Kidney (tissue), 14 donors: Measurements from ENCODE around the gene LSM14A. TPM values are rescaled to one million over a fixed set of nuclear protein-coding genes. Genes with fewer than 3 reads are reported as not detected.

Source experiments
- DNase-seq, 5 donors: peaks; one replicate each; pipeline ENCODE4 v3.0.0-alpha.2; 2013 to 2020
- FAIRE-seq: peaks from 2 replicates; lab custom pipeline; 2012; peaks lifted over from hg19 to GRCh38; lab: Jason Lieb, UNC
- H3K27ac ChIP-seq, 2 donors: one replicate each; pipeline ENCODE4 v1.7.0; 2013; ENCODE audit warnings: low read depth in 2 of 2, low read length in 2 of 2, inconsistent platforms in 1 of 2
- H3K27me3 ChIP-seq: one replicate; pipeline ENCODE4 v1.7.1; 2013; ENCODE audit warnings: low read length, inconsistent platforms; ENCODE audit not compliant: control insufficient read depth, insufficient read depth
- H3K36me3 ChIP-seq, 3 donors: one replicate each; pipeline versions ENCODE4 v1.7.0 to v1.7.1; 2013; ENCODE audit warnings: low read length in 3 of 3, control low read depth in 1 of 3, inconsistent platforms in 1 of 3; ENCODE audit not compliant: insufficient read depth in 3 of 3, control insufficient read depth in 2 of 3
- H3K4me1 ChIP-seq, 3 donors: one replicate each; pipeline versions ENCODE4 v1.7.0 to v1.7.1; 2013; ENCODE audit warnings: low read length in 3 of 3, inconsistent platforms in 1 of 3, low read depth in 1 of 3; ENCODE audit not compliant: control insufficient read depth in 2 of 3, insufficient read depth in 2 of 3
- H3K4me3 ChIP-seq, 3 donors: one replicate each; pipeline versions ENCODE4 v1.7.0 to v1.8.1; 2013; ENCODE audit warnings: low read length in 3 of 3, control low read depth in 1 of 3, inconsistent platforms in 1 of 3
- H3K9ac ChIP-seq, 3 donors: one replicate each; pipeline versions ENCODE4 v1.7.0 to v1.7.1; 2013; ENCODE audit warnings: low read length in 3 of 3, control low read depth in 1 of 3, inconsistent platforms in 1 of 3
- H3K9me3 ChIP-seq, 3 donors: one replicate each; pipeline versions ENCODE4 v1.7.0 to v1.7.1; 2013; ENCODE audit warnings: low read length in 3 of 3, control low read depth in 1 of 3, inconsistent platforms in 1 of 3; ENCODE audit not compliant: control insufficient read depth in 2 of 3, insufficient read depth in 1 of 3
- intact Hi-C: fragments of 100-400 bp; cut with DNase I; formaldehyde crosslinking; loops from one replicate; pipeline ENCODE4 v1.11.1; 2022
- polyA plus RNA-seq: library from polyadenylated mRNA; stranded (reverse); fragments of 350-450 nt; fragmentation: Illumina TruSeq; extraction: RNeasy Lipid Tissue Mini Kit (QIAGEN cat#74804); gene quantifications from one replicate; pipeline ENCODE4 v1.2.3, GENCODE V29; 2014; ENCODE audit warnings: low read depth, low replicate concordance; ENCODE audit not compliant: insufficient read depth
- total RNA-seq: library from RNA; stranded (reverse); fragmentation: NEBNext Ultra II Directional; extraction: Animal tissue kit (Norgen Biotek cat#: 25700); gene quantifications from one replicate; pipeline ENCODE4 v1.2.1, GENCODE V29; 2021
- TF ChIP-seq, protein P1 (sequence below): IDR thresholded peaks from 3 replicates; pipeline ENCODE4 v1.5.1; 2012; ENCODE audit warnings: mild to moderate bottlenecking, moderate library complexity, borderline replicate concordance; ENCODE audit not compliant: insufficient read depth; ENCODE audit errors: extremely low read depth
- donor health status: control.
- donor health status: control.
- donor health status: control.
- donor health status: control.
- donor health status: control.
- donor health status: DM: yes; HTN: yes; CAD: no.
- donor health status: Normal renal cell carcinoma (clear cell type).

Gene LSM14A
- total and polyA plus RNA-seq, 2 donors from 2014 or later = 49.3 to 114 TPM

DNA sequence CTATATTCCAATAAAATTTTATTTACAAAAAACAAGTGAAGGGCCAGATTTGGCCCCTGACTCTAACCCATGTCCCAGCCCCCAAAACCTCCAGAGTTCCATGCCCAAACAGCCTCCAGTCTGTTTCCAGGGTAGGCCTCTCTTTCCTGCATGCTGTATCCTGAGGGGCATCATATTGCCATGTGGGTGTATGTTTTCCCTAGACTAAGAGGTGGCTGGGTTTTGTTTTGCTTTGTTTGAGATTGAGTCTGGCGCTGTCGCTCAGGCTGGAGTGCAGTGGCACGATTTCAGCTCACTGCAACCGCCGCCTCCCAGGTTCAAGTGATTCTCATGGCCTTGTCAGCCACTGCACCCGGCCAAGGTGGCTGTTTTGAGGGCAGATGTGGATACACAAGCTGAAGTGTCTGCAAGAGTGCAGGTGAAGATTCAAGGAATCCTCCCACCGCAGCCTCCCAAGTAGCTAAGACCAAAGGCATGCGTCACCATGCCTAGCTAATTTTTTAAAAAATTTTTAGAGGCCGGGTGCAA is 23.6 kb upstream of the LSM14A start:
- no peak overlapping the region for H3K9ac ChIP-seq
- no peak for FAIRE-seq
- H3K9me3 ChIP-seq = no peaks in the 10 kb centered on the region
- TF ChIP-seq, protein P1, sequence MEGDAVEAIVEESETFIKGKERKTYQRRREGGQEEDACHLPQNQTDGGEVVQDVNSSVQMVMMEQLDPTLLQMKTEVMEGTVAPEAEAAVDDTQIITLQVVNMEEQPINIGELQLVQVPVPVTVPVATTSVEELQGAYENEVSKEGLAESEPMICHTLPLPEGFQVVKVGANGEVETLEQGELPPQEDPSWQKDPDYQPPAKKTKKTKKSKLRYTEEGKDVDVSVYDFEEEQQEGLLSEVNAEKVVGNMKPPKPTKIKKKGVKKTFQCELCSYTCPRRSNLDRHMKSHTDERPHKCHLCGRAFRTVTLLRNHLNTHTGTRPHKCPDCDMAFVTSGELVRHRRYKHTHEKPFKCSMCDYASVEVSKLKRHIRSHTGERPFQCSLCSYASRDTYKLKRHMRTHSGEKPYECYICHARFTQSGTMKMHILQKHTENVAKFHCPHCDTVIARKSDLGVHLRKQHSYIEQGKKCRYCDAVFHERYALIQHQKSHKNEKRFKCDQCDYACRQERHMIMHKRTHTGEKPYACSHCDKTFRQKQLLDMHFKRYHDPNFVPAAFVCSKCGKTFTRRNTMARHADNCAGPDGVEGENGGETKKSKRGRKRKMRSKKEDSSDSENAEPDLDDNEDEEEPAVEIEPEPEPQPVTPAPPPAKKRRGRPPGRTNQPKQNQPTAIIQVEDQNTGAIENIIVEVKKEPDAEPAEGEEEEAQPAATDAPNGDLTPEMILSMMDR = no peak
- no peak overlapping the region for H3K27ac ChIP-seq
- intact Hi-C loops = no loop called here
- H3K27me3 ChIP-seq = no peaks in the 10 kb centered on the region
- DNase-seq = peak in 2 of 5 donors; percentile 13 to 24
- no peaks in the 10 kb centered on the region for H3K4me1 ChIP-seq
- no peaks in the 10 kb centered on the region for H3K36me3 ChIP-seq
- no peak overlapping the region for H3K4me3 ChIP-seq

DNA sequence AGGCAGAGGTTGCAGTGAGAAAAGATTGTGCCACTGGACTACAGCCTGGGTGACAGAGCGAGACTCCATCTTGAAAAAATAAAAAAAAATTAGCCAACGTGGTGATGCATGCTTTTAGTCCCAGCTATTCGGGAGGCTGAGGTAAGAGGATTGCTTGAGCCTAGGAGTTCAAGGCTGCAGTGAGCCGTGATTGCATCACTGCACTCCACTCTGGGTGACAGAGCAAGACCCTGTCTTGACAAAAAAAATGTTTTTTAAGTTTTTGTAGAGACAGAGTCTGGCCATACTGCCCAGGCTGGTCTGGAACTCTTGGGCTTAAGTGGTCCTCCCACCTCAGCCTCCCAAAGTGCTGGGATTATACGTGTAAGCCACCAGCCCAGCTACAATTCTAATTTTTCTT is 22.4 kb upstream of the LSM14A start:
- intact Hi-C loops = no loop called here
- DNase-seq = no peak
- no peaks in the 10 kb centered on the region for H3K9me3 ChIP-seq
- TF ChIP-seq, protein P1 = no peak
- H3K27ac ChIP-seq = no peak overlapping the region
- H3K27me3 ChIP-seq = no peaks in the 10 kb centered on the region
- no peak for FAIRE-seq
- no peak overlapping the region for H3K9ac ChIP-seq
- no peak overlapping the region for H3K4me3 ChIP-seq
- H3K36me3 ChIP-seq = no peaks in the 10 kb centered on the region
- no peaks in the 10 kb centered on the region for H3K4me1 ChIP-seq

DNA sequence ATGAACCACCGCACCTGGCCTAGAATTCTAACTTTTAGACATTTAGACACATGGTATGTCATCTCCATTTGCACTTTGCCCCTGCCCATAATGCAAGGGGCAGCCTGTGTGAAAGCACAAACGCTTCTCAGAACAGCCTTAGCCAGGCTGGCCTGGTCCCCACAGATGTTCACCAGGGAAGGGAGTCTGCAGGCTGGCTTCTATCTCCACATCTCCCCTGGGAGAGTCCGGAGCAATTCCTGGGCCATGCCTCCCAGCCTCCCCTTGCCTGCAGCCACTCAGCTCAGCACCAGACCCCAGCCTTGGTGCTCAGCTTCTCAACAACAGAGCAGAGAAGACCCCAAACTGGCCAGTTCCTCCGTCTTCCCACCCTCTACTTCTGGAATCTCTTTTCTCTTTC is 21.7 kb upstream of the LSM14A start:
- Histone ChIP-seq H3K9me3 (no peaks in the 10 kb centered on the region), H3K27me3 (no peaks in the 10 kb centered on the region), H3K27ac (no peak overlapping the region), H3K9ac (no peak overlapping the region), H3K4me1 (no peaks in the 10 kb centered on the region), H3K36me3 (no peaks in the 10 kb centered on the region), H3K4me3 (no peak overlapping the region)
- intact Hi-C loops = no loop called here
- DNase-seq (no peak), FAIRE-seq (no peak)
- TF ChIP-seq, protein P1 = no peak

DNA sequence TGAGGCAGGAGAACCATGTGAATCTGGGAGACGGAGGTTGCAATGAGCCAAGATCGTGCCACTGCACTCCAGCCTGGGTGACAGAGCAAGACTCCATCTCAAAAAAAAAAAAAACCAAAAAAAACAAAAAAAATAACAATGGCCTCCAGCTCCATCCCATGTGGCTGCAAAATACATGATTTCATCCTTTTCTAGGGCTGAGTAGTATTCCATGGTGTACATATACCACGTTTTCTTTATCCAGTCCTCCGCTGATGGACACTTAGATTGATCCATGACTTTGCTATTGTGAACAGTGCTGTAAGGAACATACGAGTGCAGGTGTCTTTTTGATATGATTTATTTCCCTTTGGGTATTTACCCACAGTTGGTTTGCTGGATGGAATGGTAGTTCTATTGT is 20.9 kb upstream of the LSM14A start:
- intact Hi-C loops = no loop called here
- DNase-seq = no peak

More for the DNA sequence above, 20.9 kb upstream of the LSM14A start:
- Histone ChIP-seq H3K27me3 (no peaks in the 10 kb centered on the region), H3K27ac (no peak overlapping the region), H3K4me3 (no peak overlapping the region), H3K4me1 (no peaks in the 10 kb centered on the region), H3K36me3 (no peaks in the 10 kb centered on the region), H3K9me3 (no peaks in the 10 kb centered on the region), H3K9ac (no peak overlapping the region)
- FAIRE-seq = no peak
- TF ChIP-seq, protein P1 = no peak
